ENCODE results near the gene SLC35F4.

DNA sequence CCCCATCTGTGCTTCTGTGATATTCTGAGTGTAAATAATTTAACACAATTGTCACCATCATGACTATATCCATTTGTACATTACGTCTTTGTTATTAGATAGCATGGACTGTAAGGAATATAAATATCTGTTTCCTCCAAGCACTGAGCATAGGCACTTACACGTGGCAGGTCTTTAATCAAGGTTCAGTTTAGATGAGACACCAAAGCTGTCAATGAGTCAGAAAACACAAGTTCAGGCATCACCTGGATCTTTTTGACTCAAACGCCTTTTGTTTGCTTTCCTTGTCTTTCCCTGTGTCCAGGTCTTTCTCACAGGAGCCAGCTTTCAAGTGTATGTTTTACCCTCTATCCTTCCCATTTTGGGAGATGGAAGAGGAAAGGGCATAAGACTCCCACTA, 209.0 kb downstream of the SLC35F4 start:
- no peak for TF ChIP-seq BHLHE40 (IDR thresholded peaks at IDR 0.05; ENCODE audit: low read depth, low read length)
- no peak for TF ChIP-seq MXI1 (IDR thresholded peaks at IDR 0.05; ENCODE audit: borderline replicate concordance, low read depth, low read length)
- TF ChIP-seq, protein P1, sequence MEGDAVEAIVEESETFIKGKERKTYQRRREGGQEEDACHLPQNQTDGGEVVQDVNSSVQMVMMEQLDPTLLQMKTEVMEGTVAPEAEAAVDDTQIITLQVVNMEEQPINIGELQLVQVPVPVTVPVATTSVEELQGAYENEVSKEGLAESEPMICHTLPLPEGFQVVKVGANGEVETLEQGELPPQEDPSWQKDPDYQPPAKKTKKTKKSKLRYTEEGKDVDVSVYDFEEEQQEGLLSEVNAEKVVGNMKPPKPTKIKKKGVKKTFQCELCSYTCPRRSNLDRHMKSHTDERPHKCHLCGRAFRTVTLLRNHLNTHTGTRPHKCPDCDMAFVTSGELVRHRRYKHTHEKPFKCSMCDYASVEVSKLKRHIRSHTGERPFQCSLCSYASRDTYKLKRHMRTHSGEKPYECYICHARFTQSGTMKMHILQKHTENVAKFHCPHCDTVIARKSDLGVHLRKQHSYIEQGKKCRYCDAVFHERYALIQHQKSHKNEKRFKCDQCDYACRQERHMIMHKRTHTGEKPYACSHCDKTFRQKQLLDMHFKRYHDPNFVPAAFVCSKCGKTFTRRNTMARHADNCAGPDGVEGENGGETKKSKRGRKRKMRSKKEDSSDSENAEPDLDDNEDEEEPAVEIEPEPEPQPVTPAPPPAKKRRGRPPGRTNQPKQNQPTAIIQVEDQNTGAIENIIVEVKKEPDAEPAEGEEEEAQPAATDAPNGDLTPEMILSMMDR (conservative IDR thresholded peaks at IDR 0.05; ENCODE audit: low read depth, low read length) = no peak
- TF ChIP-seq MAZ (IDR thresholded peaks at IDR 0.05; ENCODE audit: borderline replicate concordance, low read depth, low read length) = no peak
- no peak for TF ChIP-seq NFE2L2 (IDR thresholded peaks at IDR 0.05; ENCODE audit: low read depth, low read length)
